ENCODE measurements around the gene MEIS2.

Gene MEIS2

GRCh38 chr15:36959746-36960145 is 140.6 kb downstream of the MEIS2 start:
- DNase-seq, result no peak

DNA sequence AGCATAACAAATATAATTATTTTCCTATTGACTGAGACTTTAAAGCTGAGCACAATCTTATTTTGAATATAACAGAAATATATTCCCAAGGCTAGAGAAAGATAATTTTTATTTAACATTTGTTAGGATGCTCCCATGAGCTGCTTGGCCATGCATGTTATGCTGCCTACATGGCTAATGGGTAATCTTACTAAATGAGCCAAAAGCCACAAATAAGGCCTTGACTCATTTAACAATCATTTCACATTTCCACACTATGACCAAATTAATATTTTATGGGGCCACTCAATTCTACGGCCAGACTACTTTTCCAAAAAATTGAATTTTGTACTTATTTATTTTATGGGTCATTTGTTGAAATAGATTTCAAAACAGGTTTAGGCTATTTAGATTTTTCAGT is 141.7 kb downstream of the MEIS2 start:
- DNase-seq, result no peak

DNA sequence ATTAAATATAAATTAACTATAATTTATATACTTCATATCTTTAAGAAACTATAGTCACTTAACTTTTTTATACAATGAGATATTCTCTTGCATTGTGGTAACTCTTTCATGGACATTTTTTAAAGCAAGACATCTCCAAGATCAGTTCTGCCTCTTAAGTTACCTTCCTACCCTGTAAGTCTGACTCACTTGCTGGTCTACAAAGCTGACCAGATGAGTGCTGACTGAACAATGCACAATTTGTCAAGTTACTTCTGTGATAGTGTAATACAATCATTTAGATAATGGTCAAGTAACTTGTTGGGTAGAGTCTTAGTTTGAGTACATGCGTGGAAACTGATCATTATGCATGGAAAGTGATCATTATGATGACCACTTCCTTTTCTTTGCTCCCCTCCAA is 145.9 kb downstream of the MEIS2 start:
- DNase-seq, result no peak

DNA sequence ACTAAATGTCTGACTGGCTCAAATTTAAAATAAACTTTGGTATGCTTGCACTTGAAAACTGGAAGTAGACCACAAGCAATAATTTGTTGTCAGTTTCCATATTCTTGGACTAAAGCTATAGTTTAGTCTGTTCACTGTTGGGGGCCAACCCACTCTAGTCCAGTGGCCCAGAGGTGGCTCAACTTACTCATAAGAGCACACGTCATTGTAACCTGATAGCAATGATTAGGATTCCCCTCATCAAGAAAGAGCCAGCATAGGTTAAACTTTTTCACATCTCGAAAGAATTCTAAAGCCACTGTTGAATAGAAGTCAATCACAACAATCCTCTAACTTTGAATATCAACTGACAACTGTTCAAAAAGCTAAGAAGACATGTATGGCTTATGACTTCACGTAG is 147.0 kb downstream of the MEIS2 start:
- no peak for DNase-seq

- DNase-seq, result no peak
These were observed 148.6 kb downstream of the MEIS2 start for GRCh38 chr15:36951731-36952247.

DNA sequence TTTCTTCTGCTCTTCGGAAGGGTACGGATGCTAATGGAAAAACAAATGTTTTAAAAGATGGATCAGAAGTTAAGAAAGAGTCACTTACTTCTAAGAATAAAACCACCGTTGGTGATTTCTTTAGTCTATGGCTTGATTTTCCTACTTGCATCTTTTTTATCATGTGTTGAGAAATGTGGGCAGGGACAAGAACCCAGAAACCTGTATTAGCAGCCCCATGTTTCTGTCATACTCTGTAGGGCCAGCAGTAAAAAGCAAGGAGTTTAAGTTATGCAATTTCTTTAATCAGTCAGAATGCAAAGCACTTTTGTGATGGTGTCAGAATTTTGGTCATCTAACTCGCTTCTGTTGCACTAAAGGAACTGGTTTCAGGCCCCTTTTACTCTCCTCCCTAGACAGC is 150.0 kb downstream of the MEIS2 start:
- DNase-seq, result no peak

GRCh38 chr15:36948982-36949381 is 151.4 kb downstream of the MEIS2 start:
- DNase-seq, result no peak

GRCh38 chr15:36947035-36947719 is 153.2 kb downstream of the MEIS2 start:
- DNase-seq, result no peak

DNA sequence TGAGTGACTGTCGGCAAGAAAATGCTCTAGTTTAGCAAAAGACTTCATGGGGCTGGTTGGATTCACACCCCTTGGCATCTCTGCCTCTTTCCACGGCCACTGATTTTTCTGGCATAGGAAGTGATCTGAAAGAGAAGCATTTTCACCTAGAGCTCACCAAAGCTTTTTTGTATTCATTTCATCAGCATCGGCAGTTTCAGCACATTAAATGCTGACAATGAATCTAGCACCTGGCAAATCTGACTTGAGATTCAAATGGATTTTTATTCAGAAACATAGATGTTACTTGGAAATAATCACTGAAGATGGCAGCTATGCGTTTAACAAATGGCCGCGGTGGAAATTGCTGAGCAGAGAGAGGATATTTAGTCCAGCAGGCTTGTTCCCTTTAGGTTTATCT is 155.9 kb downstream of the MEIS2 start:
- no peak for DNase-seq

DNA sequence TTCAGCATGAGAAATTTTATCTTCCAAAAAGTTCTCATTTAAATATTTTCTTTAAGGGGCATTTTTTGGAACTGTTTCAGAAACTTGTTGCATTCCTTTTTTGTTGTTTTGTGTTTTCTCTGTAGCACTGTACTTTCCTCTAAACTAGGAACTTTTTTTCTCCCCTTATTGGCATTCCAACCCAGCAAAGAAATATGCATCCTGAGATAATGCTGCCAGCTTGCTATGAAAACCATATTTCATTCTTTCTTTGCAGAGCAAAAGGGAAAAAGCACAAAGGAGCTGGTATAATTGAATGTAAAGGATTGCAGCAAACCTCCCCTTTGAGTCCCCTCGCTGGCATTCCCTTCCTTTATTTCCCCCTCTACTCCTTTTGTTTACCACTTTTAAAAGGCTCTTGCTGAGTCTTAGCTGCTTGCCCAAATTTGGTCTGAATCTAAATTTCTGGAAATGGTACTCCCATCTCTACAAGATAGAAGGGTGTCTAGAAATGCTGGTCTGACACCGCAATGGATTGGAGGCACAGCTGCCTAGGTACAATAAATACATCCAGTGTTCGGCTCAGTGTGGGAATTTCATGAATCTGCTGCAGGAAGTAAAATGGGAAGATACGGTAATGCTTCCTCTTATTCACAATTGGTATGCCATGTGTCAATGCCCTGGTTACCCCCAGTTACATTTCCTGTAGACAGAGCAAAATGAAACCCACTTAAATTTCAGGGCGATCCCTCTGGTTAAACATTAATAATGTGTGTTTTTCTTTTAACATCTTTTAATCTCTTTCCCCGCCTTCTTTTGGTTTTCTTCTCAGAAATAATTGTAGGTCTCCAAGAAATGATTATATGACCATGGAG is 156.6 kb downstream of the MEIS2 start:
- no peak for DNase-seq

- no peak for DNase-seq
These were observed 158.0 kb downstream of the MEIS2 start for GRCh38 chr15:36942248-36942827.

GRCh38 chr15:36941798-36942197 is 158.6 kb downstream of the MEIS2 start:
- DNase-seq, result no peak

GRCh38 chr15:36940636-36941260 is 159.6 kb downstream of the MEIS2 start:
- DNase-seq, result no peak

DNA sequence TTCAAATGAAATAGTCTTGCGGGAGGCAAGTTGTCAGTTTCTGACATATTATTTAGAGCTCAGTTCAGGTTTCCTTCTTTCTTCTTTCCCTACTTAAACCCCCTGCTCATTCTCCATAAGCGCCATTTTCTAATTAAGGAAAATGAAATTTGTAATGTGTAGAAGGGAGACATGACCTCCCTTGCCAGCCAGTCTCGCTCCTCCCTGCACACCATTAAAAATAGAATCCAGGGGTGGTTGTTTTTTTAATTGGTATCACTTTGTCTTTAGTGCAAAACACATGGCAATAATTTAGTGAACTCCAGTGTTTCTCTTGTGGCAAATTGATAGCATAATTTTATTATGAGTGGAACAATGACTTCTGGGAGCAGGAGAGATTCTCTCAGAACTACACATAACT is 160.1 kb downstream of the MEIS2 start:
- DNase-seq, result no peak

GRCh38 chr15:36938764-36939163 is 161.6 kb downstream of the MEIS2 start:
- no peak for DNase-seq

- no peak for DNase-seq
These were observed 162.2 kb downstream of the MEIS2 start for GRCh38 chr15:36938131-36938530.

DNA sequence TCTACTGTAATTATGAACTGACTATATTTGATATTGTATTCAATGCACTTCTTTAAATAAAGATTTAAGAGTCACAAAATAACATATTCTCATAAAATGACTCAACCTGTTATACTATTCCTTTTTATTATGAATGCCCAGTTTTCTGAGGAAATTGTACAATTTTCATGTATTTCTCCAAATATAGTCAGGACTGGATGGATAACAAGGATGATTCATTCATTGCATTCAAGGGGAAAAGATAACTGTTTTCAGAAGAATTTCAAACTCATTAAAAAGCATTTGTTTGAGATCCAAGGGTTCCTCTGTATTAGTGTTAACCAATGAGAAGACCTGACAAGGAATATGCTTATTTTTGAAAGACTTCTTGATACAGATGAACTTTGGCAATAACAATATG is 163.7 kb downstream of the MEIS2 start:
- no peak for DNase-seq

DNA sequence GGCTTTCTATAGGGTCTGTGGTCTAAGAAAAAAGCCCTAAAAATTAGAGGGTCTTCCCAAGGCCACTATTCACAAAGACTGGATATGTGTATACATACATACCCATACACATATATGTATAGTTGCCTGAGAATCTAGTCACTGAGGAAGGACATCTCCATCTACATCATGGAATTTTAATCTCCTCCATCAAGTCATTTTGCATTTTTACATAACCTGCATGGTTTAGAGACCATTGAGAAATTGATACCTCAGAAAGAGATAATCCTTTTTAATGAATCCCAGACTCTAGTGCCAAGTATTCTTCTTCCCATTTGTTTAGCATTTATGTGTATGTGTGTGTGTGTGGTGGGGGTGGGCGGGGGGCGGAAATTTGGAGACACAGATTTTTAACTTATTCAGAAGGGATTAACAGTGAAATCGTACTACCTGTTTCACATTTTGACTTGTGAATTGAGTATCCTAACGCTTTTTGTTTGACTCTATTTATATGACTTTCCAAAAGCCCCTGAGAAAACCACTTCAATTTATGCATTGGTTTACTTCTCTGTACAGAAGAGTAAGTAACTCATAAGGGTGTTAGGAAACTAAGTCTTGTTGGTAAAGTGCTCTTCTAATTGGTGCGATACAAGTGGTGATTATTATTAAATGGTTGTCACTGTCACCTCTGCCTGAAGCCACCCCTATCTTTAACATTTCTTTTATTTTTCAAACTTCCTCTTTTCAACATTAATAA is 166.9 kb downstream of the MEIS2 start:
- no peak for DNase-seq

DNA sequence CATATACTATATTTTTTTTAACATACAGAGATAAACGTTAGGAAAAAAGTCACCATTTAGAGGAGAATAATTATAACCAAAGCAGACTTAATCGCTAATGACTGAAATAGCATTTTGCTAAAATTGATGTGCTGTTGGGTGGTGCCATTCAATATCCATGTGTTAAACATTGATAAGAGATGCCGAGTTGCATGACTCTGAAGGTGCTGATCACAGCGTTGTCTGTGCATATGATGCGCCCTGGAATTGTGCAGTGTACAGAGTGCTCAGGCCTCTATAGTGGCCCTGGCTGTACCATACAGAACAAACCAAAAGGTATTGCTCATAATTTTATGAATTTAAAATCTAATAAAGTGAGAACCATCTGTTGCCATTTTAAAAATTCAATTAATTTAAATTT is 168.3 kb downstream of the MEIS2 start:
- no peak for DNase-seq

GRCh38 chr15:36931434-36931833 is 168.9 kb downstream of the MEIS2 start:
- DNase-seq, result no peak

GRCh38 chr15:36926427-36926825 is 173.9 kb downstream of the MEIS2 start:
- DNase-seq, result no peak

GRCh38 chr15:36925653-36926426 is 174.5 kb downstream of the MEIS2 start:
- no peak for DNase-seq

Data from activated CD8-positive, alpha-beta memory T cell treated with anti-CD3 and anti-CD28 coated beads for 24 hours (primary cell).